Stimulated activated CD8-positive, alpha-beta memory T cell treated with anti-CD3 and anti-CD28 coated beads, Interleukin-7, amount 100 ng/mL, for 48 hours (primary cell): ENCODE measurements around the gene C10orf95.

Experiments
- DNase-seq, 2 donors: peaks; one replicate each; pipeline ENCODE4 v3.0.0-alpha.2; 2020; ENCODE audit warnings: low read depth in 1 of 2; ENCODE audit errors: extremely low read depth in 1 of 2

C10orf95 gene

DNA sequence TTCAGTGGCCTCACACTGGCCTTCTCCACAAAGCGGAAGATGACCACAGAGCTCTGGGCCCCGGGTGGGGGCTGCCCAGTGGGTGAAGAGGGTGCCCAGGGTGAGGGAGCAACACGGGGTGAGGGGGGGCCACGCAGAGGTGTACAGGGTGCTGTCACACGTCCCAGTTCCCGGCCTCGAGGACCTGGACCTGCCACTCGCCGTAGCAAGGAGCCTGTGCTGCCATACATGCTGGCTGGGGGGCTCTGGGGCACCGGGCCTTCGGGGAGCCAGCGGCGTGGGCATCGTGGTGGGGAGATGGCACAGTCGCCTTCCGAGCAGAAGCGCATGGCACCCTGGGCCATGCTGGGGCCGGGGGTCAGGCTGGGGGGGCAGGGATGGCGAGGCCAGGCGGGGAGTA, 34.6 kb downstream of the C10orf95 start:
- no peak for DNase-seq

DNA sequence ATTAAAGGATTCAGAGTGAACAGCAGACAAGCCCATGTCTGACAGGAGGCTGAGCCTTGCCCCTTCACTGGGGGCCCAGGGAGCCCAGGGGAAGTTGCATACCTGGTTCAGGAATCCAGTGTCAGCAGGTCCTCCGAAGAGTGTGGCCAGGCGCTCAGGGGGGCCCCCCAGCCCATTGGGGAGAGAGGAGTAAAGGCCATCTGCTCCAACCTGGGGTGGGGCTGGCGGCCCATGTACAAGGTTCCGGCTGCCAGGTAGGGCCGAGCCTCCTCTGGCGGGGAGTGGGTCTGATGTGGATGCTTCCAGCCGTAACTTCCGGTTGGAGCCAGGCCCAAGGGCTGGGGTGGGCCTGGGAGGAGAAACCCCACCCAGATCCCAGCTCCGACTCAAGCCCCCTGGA, 35.1 kb downstream of the C10orf95 start:
- DNase-seq: no peak

DNA sequence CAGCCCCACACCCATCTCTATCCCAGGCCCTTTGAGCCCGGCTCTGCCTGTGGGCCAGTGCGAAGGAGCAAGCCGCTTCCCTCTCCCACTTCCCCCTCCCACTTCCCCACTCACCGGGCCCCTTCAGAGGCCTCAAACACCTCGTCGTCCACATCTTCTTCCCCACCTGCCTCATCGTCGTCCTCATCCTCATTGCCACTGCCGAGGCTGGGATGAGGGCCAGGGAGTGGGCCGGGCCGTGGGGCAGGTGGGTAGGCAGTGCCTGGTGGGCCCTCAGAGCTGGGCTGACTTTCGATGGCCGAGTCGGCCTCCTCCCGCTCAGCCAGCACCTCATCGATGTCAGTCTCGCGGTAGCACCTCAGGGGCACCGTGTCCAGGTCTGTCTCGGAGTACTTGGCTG, 36.6 kb downstream of the C10orf95 start:
- DNase-seq: no peak

DNA sequence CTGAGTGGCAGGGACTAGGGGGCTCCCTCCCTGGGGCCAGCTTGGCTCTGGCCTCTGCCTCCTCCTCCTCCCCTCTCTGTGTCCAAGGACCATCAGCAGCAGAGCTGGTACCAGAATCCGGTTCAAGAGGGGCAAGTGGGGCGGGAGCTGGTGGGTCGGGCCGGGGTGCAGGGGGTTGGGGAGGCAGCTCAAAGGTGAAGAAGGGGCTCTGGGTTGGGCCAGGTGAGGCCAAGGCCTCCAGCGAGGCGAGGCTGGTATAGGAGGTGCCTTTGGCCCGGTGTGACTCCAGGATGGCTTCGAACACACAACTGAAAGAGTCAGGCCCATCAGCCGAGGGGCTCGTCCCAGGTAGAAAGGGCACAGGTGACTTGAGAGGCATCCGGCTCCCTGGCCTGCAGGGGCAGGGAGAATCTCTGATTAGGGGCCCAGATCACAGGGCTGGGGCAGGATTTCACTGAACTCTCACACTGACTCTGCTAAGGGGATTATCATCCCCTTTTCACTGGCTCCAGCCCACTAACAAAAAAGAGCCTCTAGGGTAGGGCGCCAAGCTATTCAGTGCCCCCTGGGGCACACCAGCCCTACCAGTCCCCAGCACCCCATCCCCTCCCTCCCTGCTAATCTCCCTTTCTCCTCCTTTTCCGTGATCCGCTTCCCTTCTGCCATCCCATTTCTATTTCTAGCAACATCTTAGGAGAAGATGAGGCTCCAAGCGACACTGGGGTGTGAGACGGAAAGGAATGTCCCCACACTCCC, 37.4 kb downstream of the C10orf95 start:
- DNase-seq: no peak

DNA sequence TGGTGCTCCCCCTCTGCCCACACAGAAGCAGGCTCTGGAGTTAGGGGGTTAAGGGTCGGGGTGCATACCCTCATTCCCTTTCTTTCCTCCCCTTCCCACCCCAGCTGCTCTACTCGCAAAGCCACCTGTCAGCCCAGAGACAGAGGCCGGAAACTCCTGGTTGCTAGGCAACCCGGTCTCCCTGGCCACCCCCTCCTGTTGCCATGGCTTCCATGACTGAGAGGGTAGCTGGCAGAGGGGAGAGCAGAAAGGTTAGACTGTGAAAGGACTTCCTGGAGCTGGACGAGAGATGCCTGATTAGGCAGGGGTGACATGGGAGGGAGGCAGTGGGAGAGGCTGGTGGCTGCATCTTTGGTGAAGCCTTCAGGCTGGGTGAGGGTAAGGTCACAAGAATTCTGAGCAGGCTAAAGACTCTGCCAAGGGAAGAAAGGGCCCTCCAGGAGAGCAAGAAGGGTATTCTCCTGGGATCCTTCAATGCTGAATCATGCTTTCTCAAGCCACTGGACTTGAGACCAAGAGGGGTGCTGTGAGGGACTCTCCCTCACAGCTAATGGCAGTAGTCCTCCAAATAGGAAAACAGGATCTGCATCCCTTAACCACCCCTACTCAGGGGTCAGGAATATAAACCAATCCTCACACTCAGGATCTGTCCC, 38.2 kb downstream of the C10orf95 start:
- no peak for DNase-seq

DNA sequence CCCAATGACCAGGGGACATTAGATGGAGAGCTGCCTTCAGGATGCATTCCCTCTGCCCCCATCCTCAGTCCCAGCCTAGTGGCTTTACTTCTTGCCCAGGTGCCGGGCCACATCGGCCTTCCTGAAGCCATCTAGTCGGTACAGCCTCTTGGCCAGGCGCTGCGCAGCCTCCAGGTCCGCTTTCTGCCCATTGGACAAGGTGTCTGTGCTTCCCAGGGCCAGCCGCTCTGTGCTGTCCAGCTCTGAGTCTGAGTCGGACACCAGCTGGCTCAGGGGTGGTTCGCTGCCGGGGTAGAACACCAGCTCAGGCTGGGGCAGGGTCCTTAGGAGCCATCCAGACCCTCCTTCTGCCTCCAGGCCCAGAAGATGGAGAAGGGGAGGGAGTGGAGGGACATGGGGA, 39.0 kb downstream of the C10orf95 start:
- no peak for DNase-seq

DNA sequence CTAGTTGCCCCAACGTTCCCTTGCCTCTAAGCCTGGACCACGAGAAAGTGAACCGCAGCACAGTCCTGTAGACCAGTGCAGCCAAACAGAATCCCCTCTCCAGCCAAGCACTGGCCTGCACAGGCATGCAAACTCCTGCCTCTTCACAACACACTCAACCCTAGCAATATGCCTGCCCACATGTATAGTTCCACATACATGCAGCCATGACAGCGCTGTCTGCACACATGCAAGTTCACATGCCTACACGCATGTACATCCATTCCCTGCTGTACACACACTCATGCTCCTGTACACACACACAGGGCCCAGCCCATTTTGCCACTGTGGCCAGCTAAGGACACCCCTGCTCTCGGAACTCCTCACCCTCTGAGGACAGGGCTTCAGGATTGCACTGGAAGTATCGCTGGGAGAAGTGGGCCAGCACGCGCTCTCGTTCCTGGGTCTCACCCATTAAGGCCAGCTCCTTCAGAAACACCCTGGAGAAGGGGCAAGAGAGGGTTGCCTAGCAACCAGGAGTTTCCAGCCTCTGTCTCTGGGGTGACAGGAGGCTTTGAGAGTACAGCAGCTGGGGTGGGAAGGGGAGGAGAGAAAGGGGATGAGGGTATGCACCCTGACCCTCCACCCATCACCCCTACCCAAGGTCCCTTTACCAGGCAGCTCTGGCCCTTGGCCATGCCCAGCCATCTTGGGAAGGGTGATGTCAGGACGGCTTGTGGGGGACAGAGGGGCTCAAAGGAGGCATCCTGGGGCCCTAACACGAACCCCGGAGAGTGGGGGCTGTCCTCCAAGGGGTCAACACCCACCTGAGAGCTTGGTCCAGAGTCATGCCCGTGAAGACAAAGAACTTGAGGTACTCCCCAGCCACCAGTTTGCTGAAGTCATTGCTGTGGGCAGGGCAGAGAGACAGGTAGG, 39.7 kb downstream of the C10orf95 start:
- no peak for DNase-seq

DNA sequence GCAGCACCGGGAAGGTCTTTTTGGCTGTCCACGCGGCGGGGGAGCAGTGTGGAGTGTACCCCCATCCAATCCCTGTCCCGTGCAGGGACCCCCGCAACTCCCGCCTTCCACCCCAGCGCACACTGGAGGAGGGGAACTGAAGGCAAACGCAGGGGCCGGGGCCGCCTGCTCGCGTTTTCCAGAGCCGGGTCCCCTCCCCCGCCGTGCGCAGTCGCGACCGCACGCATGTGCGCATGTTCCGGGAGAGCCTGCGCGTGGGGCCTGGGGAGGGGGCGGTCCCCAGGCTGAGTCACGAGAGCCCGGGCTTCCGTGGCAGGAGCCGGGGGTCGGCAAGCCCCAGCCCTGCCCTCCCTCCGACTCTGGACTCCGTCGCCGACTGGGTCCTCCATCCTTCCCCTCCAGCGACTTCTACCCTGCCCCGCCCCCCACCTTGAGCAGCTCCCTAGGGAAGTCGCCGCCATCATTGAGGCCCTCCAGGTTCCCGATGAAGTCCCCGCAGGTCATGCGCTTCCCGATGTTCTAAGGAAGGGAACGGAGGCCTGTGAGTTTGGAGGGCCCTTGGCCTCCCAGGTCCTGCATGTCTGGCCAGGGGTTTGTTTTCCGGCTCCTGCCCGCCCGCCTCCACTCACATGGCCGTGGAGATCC, 40.8 kb downstream of the C10orf95 start:
- DNase-seq: no peak

DNA sequence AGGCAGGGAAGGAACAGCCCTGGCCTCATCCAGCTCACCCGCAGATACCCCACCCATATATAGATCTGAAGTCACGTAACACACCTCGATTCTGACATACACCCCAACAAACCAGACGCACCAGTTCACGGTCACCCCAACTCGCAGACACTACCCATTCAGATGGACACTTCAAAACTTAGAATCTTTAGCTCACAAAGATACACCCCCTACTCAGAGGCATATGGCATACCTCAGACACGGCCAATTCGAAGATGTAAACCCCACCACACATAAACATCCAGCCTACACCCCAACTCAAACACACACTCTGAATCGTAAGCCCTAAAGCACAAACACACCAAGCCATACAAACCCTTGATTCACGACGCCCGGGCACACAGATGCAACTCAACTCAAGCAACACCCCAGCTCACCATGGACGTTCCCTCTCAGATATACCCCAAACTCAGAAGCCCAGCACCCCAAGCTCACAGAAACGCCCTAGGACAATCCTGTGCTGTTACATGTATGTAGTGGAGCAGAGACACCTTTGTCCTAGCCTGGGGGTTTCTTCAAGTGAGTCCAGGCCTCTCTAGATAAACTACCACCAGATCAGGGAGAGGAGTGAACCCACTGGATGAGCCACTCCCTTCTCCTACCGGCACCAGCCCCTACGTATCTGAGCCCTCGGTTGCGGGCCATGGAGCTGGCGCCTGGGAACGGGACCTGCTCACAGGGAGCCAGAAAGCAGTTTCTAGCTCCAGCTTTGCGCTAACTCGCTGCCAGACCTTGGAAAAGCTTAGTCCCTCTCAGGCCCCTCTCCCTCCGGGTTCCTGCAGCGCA, 41.5 kb downstream of the C10orf95 start:
- no peak for DNase-seq

DNA sequence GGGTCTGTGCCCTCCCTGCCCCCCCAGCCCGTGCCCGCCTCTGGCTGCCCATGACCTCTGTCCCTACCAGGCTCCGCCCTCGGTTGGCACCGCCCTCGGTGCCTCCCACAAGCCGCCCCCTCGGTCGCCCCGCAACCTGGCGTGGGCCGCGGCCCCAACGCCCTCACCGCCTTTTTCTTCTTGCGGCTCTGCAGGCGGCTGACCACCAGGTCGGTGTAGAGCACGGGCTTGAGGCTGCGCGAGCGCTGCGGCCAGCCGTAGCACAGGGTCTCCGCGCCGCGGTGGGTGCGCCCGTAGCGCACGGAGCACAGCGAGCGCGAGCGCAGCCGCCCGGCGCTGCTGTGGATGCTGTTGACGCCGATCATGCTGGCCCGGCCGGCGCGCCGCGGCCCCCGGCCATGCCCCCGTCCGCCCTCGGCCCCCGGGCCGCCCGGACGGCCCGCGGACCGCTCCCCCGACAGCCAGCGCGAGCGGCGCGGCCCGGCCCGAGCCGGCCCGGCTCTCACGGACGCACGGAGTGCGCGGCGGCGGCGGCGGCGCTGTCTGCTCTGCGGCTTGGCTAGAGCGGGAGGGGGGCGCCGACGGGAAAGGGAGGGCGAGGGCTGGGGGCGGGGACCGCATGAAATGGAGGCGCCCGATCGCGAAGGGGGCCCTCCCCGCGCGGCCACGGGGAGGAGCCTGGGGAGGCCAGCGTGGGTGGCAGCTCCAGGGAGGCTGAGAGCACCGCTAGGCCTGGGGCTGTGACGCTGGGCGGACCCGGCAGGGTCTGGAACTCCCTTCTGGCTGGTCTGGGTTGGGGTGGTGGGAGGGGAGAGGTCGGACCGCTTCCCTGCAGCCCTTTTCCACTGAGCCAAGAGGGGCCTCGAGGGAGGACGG, 42.4 kb downstream of the C10orf95 start:
- DNase-seq: peak; percentile 57 to 74

DNA sequence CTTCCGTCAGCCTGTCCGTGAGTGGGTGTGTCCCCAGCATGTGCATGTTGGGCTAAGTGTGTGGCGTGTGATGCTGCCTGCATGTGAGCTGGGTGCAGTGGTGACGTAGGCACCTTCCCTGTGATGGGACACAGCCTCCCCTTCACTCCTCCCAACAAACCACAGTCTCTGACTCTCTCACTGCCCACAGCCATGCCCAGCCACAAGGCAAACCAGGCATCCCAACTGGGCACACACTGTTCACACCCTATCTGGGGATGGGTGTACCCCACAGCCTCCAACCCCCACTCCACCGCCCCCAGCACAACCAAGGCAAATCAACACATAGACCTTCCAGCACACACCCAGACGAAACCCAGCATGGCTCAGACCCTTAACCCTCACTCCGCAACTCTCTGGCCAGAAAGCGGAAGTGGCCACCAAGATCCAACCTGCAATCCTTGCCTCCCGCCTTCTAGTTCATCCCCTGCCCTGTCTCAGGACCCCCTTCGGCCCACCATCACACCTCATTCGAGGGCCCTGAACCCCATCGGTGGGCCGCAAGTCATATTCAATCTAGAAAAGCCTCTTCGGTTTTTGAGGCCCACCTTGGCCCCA, 43.1 kb downstream of the C10orf95 start:
- no peak for DNase-seq

DNA sequence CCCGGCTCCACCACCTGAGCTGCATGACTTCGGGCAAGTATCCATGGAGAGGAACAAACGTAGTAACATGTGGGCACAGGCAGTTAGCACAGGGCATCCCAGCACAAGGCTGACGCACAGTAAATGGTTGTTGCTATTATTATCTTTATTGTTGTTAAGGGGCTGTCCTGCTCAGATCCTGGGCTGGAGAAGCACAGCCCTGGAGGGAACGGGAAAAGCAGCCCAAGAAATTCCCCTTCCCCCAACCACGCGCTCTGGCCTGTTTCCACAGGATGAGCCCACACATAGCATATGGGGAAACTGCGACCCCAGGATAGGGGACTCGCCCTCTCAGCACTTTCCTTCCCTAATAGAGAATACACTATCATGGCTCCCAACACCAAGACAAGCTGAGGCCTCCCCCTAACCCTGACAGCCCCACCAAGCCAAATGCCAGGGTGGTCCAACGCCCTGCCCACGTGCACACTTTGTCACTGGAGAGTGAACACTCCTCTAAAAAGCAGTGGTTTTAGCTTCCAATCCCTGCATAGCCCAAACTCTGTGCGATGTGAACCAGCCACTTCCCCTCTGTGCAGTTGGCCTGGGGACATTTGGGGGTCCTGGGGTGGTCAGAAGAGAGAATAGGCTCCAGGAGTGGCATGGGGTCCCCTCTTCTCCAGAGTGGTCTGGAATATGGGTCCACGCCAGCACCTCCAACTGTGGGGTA, 43.8 kb downstream of the C10orf95 start:
- no peak for DNase-seq

DNA sequence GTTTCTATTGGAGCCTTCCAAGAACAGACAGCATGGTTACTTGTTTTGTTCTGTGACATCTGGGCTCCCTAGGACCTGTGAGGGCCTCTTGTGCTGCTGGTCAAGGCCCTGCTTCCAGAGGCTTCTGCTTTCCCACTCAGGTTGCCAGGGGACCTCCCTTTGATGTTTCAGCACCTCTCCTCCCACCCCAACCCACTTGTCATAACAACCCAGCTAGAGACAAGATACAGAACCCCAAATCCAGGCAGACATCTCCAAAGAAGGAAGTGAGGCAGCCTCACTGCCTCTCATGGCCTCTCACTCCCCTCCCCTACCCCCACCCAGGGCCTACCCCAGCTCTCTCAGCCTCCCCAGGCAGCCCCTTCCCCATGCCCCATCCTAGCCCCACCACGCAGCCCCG, 44.5 kb downstream of the C10orf95 start:
- DNase-seq: no peak

DNA sequence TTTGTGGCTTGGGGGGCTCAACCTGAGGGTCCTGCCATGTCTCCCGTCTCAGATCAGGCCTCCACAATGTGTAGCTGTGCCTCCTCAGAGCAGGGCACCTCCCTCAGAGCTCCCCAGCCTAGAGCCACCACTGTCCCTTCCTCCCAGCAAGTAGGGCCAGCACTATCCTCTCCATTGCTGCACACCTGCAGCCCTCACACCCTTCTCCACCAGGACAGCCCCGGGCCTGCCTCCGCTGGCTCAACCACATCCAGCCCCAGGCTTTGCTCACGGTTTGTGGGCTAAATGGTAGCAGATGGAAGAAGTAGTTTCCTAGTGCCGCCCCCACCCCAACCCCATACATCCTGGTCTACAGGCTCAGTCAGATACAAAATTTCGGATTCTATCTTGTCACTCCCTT, 45.7 kb downstream of the C10orf95 start:
- no peak for DNase-seq

DNA sequence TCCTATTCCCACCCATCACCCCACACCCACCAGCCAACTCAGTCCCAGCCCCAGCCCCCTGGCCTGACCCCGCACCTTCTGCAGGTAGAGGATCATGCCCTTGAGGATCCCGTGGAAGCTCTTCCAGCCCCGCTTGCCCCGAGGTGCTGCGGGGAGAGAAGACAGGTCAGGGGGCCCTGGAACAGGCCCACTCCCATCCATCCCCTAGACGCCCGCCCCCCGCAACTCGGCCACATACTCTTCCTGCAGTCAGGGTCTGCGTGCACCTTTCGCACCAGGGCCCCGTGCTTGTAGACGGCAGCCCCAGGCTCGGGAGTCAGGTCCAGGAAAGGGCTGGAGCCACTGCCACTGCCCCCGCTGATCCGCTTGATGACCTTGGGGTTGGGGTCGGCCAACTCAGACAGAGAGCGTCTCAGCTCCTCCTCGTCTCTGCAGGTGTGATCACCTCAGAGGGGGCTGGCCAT, 46.2 kb downstream of the C10orf95 start:
- no peak for DNase-seq

DNA sequence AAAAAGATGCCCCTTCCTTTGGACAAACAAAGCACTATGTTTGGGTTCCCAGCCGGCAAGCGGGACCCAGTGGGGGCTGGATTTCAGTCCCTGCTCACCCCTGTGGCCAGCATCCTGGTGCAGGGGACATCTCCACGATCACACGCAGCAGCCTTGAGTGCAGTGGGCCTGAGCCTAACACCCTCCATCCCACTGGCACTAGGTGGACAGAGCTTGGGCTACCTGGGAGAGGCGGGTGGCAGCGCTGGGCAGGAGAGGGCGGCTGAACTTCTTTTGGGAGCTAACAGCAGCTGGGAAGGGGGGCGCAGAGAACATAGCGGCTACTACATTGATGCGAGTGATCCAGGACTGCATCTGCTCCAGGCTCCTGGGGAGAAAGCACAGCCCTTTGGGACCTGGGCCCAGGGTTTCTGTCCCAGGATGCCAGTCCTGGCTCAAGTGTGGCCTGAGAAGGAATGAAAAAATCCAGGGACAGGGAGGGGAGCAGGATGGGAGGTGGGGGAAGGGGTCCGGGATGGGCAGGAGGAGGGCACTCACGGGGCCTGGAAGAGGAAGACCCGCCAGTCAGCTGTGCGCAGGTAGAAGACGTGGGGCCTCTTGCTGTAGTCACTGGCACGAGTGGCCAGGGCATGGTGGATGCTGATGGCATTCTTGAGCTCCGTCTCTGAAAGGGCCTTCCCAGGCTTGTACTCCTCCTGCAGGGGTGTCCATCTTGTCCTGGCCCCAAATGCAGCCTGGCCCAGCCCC, 46.8 kb downstream of the C10orf95 start:
- DNase-seq: no peak

DNA sequence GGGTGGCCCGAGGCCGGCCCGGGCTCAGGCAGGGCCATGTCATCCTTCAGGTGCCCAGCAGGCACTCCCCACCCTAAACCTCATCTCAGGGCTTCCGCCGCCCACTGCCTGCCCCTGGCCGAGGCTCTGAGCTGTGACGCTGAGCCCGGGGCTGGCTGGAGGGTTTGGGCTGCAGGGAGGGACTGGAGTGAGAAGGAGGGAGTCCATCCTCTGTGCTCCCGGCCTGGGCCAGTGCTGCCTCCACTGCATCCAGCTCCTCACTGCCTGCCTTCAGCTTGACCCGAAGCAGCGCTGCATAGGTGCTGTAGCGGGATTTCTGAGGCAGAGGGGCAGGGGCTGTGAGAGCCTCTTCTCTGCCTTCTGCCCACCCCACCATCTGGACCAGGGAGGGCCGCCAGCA, 48.2 kb downstream of the C10orf95 start:
- DNase-seq: no peak

DNA sequence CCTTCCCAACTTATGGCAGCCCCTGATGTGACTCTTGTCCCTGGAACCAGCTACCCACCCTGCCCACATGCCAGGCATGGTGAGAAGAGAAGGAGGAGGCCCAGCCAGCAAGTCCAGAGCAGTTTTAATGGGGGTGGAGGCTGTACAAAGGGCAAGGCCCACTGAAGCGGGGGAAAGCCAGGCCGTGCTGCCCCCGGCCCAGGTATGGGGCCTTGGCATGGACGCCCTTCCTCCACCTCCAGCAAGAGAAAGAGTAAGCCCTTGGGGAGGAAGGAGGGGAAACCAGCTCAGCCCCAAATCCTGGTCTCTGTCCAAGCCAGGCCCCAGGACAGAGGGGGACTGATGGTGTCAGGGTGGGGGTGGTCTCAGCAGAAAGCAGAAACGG, 48.8 kb downstream of the C10orf95 start:
- no peak for DNase-seq
